Mucosa of descending colon (tissue), 3 donors: ENCODE measurements around the gene TAMALIN. TPM values are rescaled to one million over a fixed set of nuclear protein-coding genes. Genes with fewer than 3 reads are reported as not detected.

Experiments used
- ATAC-seq: fragments of 200-7000 bp; cut with Tn5 transposase; one replicate; pipeline ENCODE4 v1.9.1; 2020; ENCODE audit warnings: mild to moderate bottlenecking, moderate library complexity
- DNase-seq, 3 donors: peaks; one replicate each; pipeline ENCODE4 v3.0.0-alpha.2; 2020
- H3K36me3 ChIP-seq: fragments of 200-600 bp; one replicate; pipeline ENCODE4 v1.8.0; 2021; ENCODE audit warnings: low read depth, mild to moderate bottlenecking
- H3K4me1 ChIP-seq: fragments of 200-600 bp; one replicate; pipeline ENCODE4 v1.8.0; 2021; ENCODE audit warnings: low read depth, mild to moderate bottlenecking
- H3K4me3 ChIP-seq: fragments of 200-600 bp; one replicate; pipeline ENCODE4 v1.8.0; 2021; ENCODE audit warnings: mild to moderate bottlenecking
- H3K9me3 ChIP-seq: fragments of 200-600 bp; one replicate; pipeline ENCODE4 v1.8.0; 2021; ENCODE audit warnings: mild to moderate bottlenecking
- intact Hi-C, 2 donors: fragments of 100-400 bp; cut with DNase I in 1 of 2; cut with micrococcal nuclease in 1 of 2; formaldehyde crosslinking; loops; one replicate each; pipeline versions ENCODE4 v1.11.0 to v1.11.1; 2022; cut with DNase I, micrococcal nuclease
- total RNA-seq, 3 donors: library from RNA; stranded (reverse); fragmentation: NEBNext Ultra II Directional in 2 of 3; extraction: Animal tissue kit (Norgen Biotek cat#: 25700) in 2 of 3; gene quantifications; one replicate each; pipeline versions ENCODE4 v1.2.1 to v1.2.4, GENCODE V29; 2021 to 2023
- TF ChIP-seq, protein P1 (sequence below): fragments of 200-600 bp; IDR thresholded peaks from one replicate; pipeline ENCODE4 v1.8.0; 2022; ENCODE audit warnings: antibody characterized with exemption, mild to moderate bottlenecking
- donor health status: DM: no; HTN: no; CAD: no; lungs with moderate emphysema.
- donor health status: DM: no; HTN: no; CAD: no.
- donor health status: DM: no; HTN: yes; CAD: no.

Gene TAMALIN
- total RNA-seq, 3 donors from 2014 or later: 9.4 to 19.6 (median 13.8) TPM

DNA sequence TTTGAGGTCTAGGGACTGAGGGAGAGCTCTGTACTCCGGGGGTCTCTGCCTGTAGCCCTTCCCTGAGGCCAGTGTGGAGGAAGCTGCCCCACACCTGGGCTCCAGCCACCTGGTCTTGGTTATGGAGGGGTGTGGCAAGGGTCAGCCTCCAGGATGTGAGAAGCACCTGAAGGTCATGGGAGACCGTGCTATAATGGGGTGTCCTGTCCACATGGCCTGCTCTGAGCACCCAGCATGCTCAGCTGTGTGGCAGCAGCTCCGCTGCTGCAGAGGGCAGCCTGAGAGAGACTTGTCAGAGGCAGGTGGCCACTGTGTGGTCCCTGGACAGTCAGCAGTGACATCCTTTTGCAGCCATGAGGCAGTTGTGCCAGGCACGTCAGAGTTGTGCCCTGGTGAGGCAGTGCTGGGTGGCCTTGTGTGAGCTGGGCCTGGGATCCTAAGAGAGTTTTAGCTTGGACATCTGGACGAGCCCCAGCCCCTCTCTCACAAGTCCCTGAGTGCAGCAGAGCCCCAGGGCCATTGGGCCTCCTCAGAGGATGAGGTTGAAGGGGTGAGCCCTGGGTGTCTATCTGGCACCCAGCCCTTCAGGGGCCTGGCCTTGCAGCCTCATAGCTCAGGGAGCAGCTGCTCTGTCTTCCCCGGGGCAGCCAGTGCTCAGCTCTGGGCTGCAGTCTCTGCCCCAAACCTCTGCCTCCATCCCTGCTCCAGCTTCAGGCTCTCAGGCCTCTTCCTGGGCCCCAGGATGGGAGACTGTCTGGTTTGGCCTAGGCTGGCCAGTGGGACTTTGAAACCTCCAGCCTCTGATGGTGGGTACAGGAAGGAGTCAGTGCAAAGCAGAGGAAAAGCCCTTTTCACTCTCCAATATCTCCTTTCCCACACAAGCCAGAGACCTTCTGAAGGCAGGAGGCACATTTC lies 55.7 kb downstream of the TAMALIN start:
- H3K36me3 ChIP-seq: no peaks in the 10 kb centered on the region
- intact Hi-C loops: no loop called here
- H3K4me1 ChIP-seq: peaks cover 4% of the 10 kb centered on the region
- no peak overlapping the region for H3K4me3 ChIP-seq
- TF ChIP-seq, protein P1, sequence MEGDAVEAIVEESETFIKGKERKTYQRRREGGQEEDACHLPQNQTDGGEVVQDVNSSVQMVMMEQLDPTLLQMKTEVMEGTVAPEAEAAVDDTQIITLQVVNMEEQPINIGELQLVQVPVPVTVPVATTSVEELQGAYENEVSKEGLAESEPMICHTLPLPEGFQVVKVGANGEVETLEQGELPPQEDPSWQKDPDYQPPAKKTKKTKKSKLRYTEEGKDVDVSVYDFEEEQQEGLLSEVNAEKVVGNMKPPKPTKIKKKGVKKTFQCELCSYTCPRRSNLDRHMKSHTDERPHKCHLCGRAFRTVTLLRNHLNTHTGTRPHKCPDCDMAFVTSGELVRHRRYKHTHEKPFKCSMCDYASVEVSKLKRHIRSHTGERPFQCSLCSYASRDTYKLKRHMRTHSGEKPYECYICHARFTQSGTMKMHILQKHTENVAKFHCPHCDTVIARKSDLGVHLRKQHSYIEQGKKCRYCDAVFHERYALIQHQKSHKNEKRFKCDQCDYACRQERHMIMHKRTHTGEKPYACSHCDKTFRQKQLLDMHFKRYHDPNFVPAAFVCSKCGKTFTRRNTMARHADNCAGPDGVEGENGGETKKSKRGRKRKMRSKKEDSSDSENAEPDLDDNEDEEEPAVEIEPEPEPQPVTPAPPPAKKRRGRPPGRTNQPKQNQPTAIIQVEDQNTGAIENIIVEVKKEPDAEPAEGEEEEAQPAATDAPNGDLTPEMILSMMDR: no peak
- DNase-seq: peak in 2 of 3 donors; percentile 8 to 35
- no peaks in the 10 kb centered on the region for H3K9me3 ChIP-seq
- no peak for ATAC-seq

DNA sequence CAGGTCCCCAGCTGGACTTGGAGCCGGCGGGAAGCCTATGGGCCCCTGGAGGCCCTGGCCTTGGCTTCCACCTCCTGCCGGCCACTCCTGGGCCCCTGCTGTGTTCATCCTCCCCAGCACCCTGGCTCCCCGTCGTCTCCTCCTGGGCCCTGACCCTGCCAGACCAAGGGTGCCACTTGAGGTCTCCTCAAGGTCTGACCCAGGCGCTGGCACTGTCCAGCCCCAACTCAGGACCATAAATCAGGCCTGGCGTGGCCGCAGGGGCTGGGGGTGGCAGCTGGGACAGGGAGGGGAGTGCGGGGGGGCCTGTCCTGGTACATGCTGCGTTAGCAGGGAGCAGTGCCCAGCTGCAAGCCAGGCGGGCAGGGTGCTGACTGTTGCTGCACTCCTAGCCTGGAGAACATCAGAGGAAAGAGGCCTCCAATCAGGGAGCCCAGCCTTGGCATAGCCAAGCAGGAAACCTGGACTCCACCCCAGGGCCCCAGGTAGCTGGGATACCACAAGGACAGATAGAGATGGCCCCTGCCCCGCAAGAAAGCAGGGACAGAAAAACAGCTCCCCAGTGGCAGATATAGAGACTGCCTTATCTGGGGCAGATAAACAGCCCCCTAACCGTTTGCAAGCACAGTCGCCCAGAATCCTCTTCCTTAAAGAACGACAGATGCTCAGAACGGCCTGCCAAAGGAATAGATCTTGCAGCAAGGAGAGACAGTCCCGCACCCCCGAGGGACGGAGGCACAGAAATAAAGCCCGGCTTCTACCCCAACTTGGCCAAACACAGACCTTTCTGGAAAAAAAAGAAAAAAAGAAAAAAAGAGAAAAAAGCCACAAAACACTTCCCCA lies 56.6 kb downstream of the TAMALIN start:
- H3K4me1 ChIP-seq: peaks cover 4% of the 10 kb centered on the region
- ATAC-seq (no peak), DNase-seq (peak in 1 of 3 donors; percentile 7)
- no peaks in the 10 kb centered on the region for H3K36me3 ChIP-seq
- TF ChIP-seq, protein P1: no peak
- intact Hi-C loops: no loop called here
- no peaks in the 10 kb centered on the region for H3K9me3 ChIP-seq
- H3K4me3 ChIP-seq: no peak overlapping the region

- no peak for ATAC-seq
These were observed 57.4 kb downstream of the TAMALIN start for GRCh38 chr12:52063981-52064649.

More at GRCh38 chr12:52063981-52064649, 57.4 kb downstream of the TAMALIN start:
- no peaks in the 10 kb centered on the region for H3K9me3 ChIP-seq
- H3K4me3 ChIP-seq: no peak overlapping the region
- DNase-seq: peak in 1 of 3 donors; percentile 28
- H3K36me3 ChIP-seq: no peaks in the 10 kb centered on the region
- H3K4me1 ChIP-seq: peaks cover 4% of the 10 kb centered on the region
- TF ChIP-seq, protein P1: no peak
- intact Hi-C loops: no loop called here

Other genes starting within 250 kb of the TAMALIN start
- gene FIGNL2, start 158.2 kb upstream of the TAMALIN start, total RNA-seq: under 1 TPM; 0.26 to 0.44 (median 0.34) TPM
- under 1 TPM in 1 of 3 donors, not detected in 2; 0.46 TPM for gene ANKRD33, start 118.8 kb upstream of the TAMALIN start, total RNA-seq
- 100 to 1,000 TPM; 132 to 261 (median 247) TPM for gene ACVRL1, start 99.4 kb upstream of the TAMALIN start, total RNA-seq
- gene ACVR1B, start 55.2 kb upstream of the TAMALIN start, total RNA-seq: 10 to 100 TPM; 42.4 to 95.7 (median 77.3) TPM
- gene NR4A1, start 44.5 kb downstream of the TAMALIN start, total RNA-seq: 100 to 1,000 TPM in 1 of 3 donors, 10 to 100 TPM in 2; 16.2 to 123 (median 44.6) TPM
- gene ATG101, start 63.0 kb downstream of the TAMALIN start, total RNA-seq: 10 to 100 TPM; 30.1 to 37.5 (median 33.0) TPM
- gene SMIM41, start 72.8 kb downstream of the TAMALIN start, total RNA-seq: under 1 TPM in 2 of 3 donors, not detected in 1; 0.32 to 0.41 TPM
- under 1 TPM in 1 of 3 donors, not detected in 2; 0.06 TPM for gene KRT80, start 185.1 kb downstream of the TAMALIN start, total RNA-seq
- gene KRT7, start 226.3 kb downstream of the TAMALIN start, total RNA-seq: 1 to 10 TPM; 1.0 to 6.4 (median 1.7) TPM